Hindlimb muscle (tissue), 1 donor: ENCODE data around the gene CHD1. TPM values are rescaled to one million over a fixed set of nuclear protein-coding genes. Genes with fewer than 3 reads are reported as not detected.

Source experiments
- DNase-seq: peaks from one replicate; pipeline ENCODE4 v3.0.0-alpha.2; 2013
- polyA plus RNA-seq: library from polyadenylated mRNA; unstranded; fragments of 120-200 nt; gene quantifications from one replicate; pipeline ENCODE4 v1.2.1, GENCODE V29; 2013; ENCODE audit not compliant: insufficient read length

Gene CHD1
- polyA plus RNA-seq, 1 donor = 25.4 TPM

DNA sequence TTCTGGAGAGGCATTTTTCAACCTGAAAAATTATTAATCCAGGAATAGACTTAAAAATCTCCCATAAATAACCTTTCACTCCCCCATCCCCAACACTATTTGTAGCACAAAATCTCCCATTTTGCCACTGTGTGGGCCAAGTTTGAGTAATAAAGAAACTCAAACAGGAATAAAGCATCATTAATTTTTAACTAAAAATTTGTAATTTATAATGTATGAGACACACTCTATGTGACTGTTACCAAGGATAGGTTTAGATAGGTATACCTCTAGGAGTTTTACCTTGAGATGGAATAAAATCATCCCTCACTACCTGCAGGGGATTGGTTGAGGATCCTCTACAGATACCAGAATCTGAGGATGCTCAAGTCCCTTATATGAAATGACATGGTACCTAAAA lies 30.1 kb downstream of the CHD1 start:
- no peak for DNase-seq

DNA sequence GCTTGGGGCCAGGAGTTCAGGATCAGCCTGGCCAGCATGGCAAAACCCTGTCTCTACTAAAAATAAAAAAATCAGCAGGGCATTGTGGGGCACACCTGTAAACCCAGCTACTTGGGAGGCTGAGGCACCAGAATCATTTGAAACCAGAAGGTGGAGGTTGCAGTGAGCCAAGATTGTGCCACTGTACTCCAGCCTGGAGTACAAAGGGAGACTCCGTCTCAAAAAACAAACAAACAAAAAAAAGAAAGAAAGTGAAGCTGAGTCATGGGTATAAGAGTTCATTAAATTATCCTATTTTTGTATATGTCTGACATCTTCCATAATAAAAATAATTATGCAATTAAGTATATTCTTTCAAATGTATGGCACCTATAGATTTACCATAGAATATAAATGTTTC lies 37.2 kb downstream of the CHD1 start:
- DNase-seq = no peak

DNA sequence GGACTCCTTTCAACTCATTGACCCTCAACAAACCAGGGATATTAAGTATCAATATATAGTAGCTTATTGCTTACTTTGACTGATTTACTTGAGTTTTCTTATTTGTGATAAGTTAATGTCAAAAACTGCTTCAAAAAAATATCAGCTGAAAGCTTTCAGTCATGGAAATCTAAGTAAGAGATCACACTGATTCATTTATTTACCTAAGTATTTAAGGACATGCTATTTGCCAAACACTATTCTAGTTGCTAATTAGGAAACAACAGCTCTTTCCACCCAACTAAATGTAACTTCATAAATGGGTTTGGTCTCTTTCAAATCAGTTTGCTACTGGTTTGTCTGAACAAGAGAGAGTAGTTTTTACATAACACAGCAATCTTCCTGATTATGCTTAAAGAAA lies 48.2 kb downstream of the CHD1 start:
- no peak for DNase-seq

DNA sequence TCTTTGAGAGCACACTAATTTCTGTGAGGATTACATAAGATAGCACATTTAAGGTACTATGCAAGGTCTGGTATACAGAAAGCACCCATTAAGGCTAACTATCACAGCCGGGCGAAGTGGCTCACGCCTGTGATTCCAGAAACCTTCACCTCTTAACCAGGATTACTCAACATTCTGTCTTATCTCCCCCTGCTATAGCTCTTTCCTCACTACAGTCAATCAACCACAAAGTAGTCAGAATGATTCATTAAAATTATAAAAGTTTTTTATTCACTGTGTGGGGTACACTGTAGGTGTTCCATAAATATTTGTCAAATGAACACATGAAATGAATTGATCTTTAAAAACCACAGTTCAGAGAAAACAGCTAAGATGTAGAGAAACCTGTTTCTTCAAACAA lies 48.7 kb downstream of the CHD1 start:
- no peak for DNase-seq

DNA sequence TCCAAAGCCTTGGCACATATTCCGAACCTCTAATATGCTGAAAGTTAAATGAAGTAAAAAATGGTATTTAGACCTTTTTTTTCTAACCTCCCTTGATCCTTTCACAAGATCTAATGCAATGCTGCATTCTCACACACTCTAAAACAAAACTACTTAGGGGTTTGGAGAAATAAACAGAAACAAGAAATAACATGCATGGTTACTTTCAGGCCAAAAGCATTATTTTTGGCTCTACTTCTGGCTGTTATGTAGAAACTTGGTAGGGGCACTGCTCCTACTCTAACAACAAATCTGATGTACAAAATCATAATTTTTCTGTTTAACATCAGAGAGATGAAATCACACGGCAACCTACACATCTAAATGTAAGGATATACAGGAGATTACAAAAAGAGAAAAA lies 51.2 kb downstream of the CHD1 start:
- no peak for DNase-seq

DNA sequence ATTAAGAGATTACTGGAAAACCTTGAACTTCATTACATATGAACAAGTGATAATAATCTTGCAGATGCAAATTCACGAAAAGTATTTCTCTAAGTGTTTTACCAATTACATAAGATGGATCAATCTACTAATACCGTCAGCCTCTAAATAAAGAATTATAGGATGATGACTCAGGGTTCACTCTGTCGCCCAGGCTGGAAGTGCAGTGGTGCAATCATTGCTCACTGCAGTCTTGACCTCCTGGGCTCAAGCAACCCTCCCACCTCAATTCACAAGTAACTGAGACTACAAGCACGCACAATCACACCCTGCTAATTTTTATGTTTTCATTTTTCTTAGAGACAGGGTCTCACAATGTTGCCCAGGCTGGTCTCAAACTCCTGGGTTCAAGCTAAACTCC lies 56.1 kb downstream of the CHD1 start:
- no peak for DNase-seq

DNA sequence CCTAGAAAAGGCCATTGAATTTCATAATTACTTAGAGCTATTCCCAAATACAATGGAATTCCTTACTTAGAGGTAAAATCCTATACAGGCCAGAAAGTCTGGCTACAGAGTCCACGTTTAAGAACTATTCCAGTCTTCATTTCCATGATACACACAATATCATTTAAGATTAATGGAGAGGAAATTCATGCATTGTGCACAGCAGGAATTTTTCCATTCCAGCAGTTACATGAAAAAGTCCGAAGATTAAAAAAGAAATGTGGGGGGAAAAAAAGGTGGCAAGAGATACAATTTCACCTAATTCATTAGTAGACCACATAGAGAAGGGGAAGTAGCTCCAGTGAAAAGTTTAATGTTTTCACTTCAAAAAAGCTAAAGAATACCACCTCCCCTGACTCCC lies 63.1 kb downstream of the CHD1 start:
- DNase-seq = no peak

DNA sequence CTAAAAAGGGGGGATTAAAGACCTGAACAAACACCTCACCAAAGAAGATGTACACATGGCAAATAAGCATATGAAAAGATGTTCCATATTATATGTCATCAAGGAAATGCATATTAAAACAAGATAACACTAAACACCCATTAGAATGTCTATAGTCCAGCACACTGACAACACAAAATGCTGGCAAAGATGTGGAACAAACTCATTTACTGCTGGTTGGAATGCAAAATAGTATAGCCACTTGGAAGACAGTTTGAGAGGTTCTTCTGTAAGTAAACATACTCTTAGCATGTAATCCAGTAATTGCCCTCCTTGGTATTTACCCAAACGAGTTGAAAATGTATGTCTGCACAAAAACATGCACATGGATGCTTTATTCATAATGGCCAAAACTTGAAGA lies 81.8 kb downstream of the CHD1 start:
- no peak for DNase-seq

DNA sequence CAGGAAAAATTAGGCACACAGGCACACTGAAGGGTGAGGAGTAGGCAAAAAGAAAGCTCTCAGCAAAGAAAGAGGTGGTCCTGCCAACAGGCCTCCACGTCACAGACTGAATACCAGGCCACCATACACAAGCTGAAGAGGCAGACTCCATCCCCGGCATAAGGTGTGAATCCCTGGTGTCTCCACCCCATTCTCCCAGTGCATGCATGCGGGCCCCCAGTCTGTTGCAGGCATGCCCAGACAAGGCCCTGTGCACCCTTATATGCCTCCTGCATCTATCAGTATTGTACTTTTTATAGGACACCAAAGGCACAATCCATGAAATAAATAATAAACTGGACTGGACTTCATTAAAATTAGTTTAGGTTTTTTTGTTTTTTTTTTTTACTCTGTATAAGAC lies 82.3 kb downstream of the CHD1 start:
- no peak for DNase-seq

DNA sequence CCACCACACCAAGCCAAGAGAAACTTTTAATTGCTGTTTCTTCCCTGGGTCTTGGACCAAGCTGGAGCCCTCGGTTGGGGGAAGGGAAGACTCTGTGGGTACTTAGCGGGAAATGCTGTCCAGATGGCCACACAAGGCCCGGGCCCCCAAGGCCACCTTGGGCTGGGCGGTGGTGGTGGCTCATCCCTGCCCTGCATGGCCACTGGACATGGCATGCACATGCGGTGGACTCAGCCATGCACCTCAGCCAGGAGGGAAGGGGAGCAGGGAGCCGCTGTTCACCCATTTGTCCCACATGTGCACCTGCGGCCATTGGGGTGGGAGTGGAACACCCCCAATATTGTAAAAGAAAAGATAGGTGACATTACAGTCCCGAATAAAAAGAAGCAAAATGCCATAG lies 82.9 kb downstream of the CHD1 start:
- DNase-seq = no peak

DNA sequence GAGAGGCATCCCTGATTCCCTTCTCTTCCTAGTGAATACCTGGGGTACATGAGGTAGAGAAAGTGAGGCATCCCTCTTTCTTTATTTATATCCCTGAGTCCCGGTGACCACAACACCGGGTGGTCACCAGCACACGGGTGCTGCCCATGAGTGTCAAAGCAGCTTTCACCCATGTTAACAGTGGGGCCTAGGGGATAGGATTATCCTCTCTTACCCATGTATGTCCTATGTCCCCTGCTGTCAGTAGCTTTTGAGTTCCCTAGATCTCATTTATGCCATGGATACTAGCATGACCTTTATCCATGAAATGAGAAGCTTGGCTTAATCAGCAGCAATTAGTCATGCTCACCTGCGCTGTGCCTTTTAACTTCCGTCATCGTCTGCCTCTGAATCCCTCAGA lies 83.9 kb downstream of the CHD1 start:
- no peak for DNase-seq

DNA sequence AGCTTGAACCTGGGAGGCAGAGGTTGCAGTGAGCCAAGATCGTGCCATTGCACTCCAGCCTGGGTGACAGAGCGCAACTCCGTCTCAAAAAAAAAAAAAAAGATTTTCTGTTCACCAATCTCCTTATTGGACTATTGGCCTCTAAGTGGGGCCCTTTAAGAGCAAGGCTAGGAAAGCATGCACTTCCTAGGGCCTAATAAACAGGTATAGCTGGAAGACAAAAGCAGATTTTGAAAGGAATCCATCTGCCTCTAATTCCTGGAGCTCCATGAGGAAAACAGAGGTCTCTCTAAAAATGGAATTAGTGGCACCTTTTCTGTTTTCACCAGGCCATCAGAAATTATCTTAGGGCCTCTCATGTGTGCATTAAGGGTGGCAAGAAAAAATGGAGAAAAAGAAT lies 85.3 kb downstream of the CHD1 start:
- no peak for DNase-seq

DNA sequence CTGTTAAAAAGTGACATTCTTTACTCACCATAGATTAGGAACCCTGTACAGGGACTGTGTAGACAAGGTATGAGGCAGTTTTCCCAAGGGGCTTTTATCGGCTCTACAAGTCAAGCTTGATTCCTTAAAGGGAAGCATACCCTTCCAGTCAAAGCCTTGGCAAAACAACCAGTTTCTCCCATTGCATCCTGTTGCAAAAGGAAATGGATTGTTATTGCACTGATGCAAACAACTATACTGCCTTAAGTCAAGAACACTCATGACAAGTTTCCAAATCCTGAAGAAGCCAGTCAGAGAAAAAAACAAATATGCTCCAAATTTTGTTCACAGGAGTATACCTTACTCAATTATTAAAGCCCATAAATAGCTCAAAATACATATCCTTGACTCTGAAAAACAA lies 87.9 kb downstream of the CHD1 start:
- DNase-seq = no peak

DNA sequence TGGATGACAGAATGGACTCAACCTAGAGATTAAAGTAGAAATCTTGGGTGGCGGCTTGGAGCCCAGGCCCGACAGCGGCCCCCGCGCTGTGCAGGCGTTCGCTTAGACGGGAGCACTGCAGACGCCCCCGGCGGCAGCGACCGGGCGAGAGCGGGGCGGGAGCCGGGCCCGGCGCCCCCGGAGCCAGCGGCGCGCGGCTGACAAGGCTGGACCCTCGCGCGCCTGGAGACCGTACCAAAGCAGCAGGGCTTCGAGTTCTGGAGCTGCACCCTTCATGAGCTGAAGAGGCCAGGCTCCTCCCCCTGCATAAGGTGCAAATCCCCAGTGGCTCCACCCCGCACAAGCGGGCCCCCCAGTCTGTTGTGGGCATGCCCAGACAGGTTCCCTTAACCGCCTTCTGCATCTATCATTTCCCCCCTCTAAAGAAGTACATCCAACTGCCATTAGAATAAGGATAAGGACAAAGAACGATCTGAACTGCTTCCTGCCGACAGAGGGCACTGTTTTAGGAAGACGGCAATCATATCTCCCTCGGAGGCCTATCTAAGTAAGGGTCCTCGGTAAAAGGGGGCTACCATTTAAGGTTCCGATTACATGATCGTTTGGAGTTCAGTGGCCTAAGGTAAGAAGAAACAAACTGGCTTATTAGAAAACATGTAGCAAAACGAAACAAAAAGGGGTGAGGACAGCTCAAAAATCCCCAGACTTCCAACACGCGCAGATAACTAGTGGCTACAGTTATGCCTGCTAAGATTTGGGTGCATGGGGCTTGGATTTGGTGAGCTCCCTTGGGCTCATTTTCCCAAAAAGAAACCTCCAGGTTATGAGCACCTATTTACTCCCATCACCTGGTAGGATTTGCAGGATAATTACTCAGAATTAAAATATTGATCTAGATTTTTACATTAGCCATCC lies 89.1 kb downstream of the CHD1 start:
- no peak for DNase-seq

DNA sequence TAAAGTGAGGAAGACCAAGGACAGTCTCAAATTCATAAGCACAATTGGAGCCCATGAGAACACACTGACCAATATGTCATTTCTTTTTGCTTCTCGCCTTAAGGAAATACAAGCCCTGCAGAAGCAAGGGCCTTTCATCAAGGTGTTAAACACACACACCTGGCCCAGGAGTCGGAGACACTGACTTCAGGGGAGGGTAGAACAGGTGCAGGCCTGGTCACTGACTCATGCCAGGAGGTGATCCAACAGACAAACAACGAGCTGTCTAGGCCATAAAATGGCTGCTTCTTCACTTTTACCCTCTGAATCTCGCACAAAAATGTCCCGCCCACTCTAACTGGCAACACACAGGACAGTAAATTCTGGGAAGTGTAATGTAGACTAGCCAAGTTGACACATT lies 92.6 kb downstream of the CHD1 start:
- DNase-seq = no peak

DNA sequence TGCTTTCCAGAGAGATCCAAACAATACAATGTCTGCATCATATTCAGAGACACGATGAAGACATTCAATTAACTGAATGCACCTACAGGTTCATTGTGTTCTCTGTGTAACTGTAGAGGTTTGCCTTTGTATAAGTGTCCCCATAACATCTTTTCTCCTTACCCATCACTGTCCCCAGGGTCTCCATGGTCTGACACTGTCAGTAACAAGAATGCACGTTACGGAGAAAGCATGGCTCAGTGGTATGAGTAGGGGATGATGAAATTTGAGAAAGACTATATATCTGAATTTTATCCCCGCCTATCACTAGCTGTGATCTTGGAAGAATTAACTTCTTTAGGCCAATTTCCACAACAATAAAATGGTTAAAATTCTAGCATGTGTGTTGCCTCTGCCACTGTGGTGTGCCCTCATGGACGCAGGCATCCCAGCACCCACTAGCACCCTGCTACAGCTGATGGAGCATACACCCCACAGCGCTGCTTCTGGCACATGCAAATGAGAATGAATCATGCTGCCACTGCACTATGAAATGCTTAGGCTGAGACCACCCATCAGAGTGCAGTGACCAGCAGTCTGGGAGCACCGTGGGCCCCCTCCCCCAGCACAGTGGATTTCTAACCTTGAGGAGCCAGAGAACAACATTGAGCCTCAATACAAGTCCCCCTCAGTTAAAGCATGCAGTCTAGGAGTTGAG lies 101.1 kb downstream of the CHD1 start:
- no peak for DNase-seq

DNA sequence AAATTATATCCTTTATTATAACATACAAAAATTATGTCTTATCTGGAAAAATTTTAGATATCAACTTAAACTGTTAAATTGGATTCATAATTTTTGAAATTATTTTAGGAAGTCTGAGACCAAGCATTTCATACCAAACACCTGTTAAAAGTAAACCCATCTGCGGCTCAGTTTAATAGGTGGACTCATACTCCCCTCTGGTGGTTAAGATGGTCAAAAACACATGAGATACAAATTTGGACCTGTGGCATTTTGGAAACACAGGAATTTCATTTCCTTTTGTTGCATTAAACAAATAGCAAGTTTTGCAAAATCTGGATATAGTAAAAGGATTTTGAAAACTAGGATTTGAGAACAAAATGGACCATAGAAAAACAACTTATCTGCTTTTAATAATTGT lies 101.6 kb downstream of the CHD1 start:
- DNase-seq = peak; percentile 47

DNA sequence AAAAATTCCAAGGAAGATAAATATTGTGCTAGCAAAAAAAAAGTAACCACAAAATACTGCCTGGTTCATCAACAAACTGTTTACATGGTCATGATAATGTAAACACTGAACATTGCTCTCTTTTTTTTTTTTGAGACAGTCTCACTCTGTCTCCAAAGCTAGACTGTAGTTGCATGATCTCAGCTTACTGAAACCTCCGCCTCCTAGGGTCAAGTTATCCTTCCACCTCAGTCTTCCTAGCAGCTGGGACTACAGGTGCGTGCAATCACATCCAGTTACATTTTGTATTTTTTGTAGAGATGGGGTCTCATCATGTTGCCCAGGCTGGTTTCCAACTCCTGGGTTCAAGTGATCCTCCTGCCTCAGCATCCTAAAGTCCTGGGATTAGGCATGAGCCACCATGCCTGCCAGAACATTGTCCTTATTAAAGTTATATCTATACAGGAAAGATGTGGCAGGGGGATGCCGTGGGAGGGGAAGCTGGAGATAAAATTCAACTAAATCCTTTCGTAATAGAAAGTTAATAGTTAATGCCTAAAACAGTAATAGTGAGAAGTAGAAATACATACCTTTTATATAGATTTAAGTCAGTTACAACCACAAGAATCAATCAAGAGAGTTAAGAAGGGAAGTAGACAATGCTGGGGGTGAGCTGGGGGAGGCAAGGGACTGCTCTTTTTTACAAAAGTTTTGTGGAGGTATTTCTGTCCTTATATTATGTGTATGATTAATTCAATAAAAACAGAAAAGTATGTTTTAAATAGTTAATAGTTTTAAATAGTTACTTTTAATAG lies 103.0 kb downstream of the CHD1 start:
- DNase-seq = no peak

DNA sequence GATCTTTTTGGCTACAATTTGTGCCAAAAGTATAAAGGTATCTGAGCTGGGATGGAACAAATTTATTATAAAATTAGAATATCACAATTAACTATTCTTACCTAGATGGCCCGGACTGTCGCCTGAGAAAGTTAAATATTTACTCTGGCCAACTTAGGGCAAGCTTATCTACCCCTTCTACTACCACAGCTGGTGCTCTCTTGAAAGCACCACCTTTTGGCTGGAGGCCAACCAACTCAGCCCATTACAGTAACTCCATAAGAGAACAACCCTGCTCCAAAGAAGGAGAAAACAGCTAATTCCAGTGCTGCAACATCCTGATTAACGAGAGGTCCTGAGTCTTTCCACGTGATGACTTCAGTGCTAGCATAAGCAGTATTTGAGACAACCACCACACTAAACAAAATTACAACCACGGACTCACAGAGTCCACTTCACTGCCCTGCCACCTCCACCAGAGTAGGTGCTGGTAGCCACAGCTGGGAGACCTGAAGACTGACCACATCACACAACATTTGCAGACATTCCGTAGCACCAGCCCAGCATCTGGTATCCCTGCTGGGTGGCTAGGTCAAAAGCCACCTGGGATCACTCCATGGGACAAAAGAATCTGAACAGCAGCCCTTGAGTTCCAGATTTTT lies 112.1 kb downstream of the CHD1 start:
- DNase-seq = no peak

DNA sequence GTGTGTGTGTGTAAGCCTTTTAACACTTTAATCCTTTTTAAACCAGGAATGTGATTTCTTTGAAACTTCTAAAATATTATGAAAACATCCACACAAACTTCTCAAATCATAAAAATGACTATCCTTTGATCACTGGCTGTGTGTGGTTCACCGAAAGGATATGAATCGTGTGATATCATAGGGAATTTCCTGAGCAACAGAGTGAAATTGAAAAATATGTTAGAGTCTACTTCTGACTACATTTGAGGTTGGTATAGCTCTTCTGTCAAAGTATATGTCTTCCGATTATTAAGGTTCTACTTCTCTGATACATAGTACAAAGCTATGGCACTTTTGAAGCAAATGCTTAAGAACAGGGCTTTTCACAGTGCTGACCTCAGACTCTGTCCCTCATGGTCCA lies 115.1 kb downstream of the CHD1 start:
- no peak for DNase-seq

DNA sequence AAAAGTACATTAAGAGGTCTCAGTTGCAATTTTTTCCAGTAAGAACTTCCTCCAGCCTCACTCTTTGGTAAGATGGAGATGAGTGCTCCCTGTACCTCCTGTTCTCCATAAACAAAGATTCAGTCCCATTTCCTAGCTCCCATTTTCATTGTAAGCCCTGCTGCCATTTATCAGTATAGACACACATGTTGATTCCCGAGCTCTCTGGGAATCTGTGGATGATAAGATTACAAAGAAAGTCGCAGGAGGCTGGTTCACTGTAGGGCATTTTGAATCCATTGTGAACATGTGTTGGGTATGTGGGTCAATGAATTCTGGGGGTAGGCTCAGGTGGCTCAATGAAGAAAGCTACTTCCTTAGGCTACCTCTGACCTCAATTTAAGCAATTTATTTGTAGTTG lies 118.6 kb downstream of the CHD1 start:
- no peak for DNase-seq

DNA sequence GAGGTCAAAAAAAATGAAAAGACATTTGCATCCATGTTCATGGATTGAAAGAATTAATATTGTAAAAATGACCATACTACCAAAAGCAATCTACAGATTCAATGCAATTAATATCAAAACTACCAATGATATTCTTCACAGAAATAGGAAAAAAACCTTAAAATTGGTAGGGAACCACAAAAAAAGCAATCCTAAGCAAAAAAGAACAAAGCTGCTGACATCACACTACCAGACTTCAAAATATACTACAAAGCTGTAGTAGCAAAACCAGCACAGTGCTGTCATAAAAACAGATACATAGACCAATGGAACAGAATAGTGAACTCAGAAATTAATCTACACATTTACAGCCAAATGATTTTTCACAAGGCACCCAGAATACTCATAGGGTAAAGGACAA lies 121.0 kb downstream of the CHD1 start:
- DNase-seq = no peak

DNA sequence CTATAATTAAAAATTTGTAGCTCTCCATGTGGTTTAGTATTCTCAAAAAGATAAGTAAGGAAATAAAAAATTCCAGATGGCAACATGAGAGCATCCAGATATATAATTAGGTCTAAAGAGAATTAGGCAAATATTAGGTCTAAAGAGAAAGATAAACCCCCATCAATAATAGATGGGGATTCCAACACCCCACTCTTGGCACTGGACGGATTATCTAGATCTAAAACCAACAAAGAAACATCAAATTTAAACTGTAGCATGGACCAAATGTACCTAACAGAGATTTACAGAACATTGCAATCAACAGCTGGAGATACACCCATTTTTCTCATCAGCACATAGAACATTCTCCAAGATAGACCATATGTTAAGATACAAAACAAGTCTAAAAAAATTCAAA lies 123.7 kb downstream of the CHD1 start:
- DNase-seq = no peak
